ENCODE data around the gene ARPC1B.
A peak's percentile ranks its signal among the peaks of the same experiment; 100 is the strongest.
"Not testable (repeated sequence)": the region's sequence is repeated elsewhere in the genome, so short reads cannot be mapped to it uniquely, and the experiment has no call there.

The ARPC1B gene

GRCh38 chr7:99368750-99369389 lies 5.7 kb upstream of the ARPC1B start:
- DNase-seq (ENCODE audit: low spot score): no peak

- DNase-seq (ENCODE audit: low spot score): no peak
Measured at GRCh38 chr7:99369767-99370391, 4.7 kb upstream of the ARPC1B start.

GRCh38 chr7:99371376-99371920 lies 3.1 kb upstream of the ARPC1B start:
- no peak for DNase-seq (ENCODE audit: low spot score)

GRCh38 chr7:99372275-99373090 lies 2.0 kb upstream of the ARPC1B start:
- peak; percentile 62 for DNase-seq (ENCODE audit: low spot score)

- DNase-seq (ENCODE audit: low spot score): no peak
Measured at GRCh38 chr7:99373091-99374066, 1.2 kb upstream of the ARPC1B start.

GRCh38 chr7:99375070-99375807 lies 709 bp downstream of the ARPC1B start:
- peak; percentile 90 for DNase-seq (ENCODE audit: low spot score)

- DNase-seq (ENCODE audit: low spot score): peak; percentile 92
Measured at GRCh38 chr7:99379043-99379577, 4.6 kb downstream of the ARPC1B start.

- not testable (repeated sequence) for DNase-seq (ENCODE audit: low spot score)
Measured at GRCh38 chr7:99379693-99380031, 5.1 kb downstream of the ARPC1B start.

- DNase-seq (ENCODE audit: low spot score): peak; percentile 47
Measured at GRCh38 chr7:99380032-99380822, 5.7 kb downstream of the ARPC1B start.

- DNase-seq (ENCODE audit: low spot score): no peak
Measured at GRCh38 chr7:99380823-99381663, 6.5 kb downstream of the ARPC1B start.

GRCh38 chr7:99381664-99382075 lies 7.1 kb downstream of the ARPC1B start:
- DNase-seq (ENCODE audit: low spot score): no peak

- DNase-seq (ENCODE audit: low spot score): no peak
Measured at GRCh38 chr7:99383203-99383602, 8.7 kb downstream of the ARPC1B start.

- no peak for DNase-seq (ENCODE audit: low spot score)
Measured at GRCh38 chr7:99383791-99384370, 9.4 kb downstream of the ARPC1B start.

- no peak for DNase-seq (ENCODE audit: low spot score)
Measured at GRCh38 chr7:99384523-99384922, 10.0 kb downstream of the ARPC1B start.

- DNase-seq (ENCODE audit: low spot score): no peak
Measured at GRCh38 chr7:99385564-99385963, 11.0 kb downstream of the ARPC1B start.

GRCh38 chr7:99386584-99387238 lies 12.2 kb downstream of the ARPC1B start:
- DNase-seq (ENCODE audit: low spot score): peak; percentile 36

- not testable (repeated sequence) for DNase-seq (ENCODE audit: low spot score)
Measured at GRCh38 chr7:99387239-99387635, 12.7 kb downstream of the ARPC1B start.

- no peak for DNase-seq (ENCODE audit: low spot score)
Measured at GRCh38 chr7:99387912-99388311, 13.4 kb downstream of the ARPC1B start.

Measured in AG08395 (cell line).